A549 (cell line): ENCODE measurements around the gene TMEM163. TPM values are rescaled to one million over a fixed set of nuclear protein-coding genes. Genes with fewer than 3 reads are reported as not detected.

Experiments used
- ATAC-seq, 2 experiments: fragments of 200-7000 bp in 1 of 2; fragments of >200 bp in 1 of 2; cut with Nextera tagmentation in 1 of 2; cut with Tn5 transposase in 1 of 2; 3 replicates each; pipeline versions ENCODE4 v1.8.0 to v1.9.1; 2018 to 2020; ENCODE audit warnings: mild to moderate bottlenecking in 1 of 2, moderate library complexity in 1 of 2
- CTCF ChIA-PET: fragments of 300-600 bp; sonication (Branson Sonifier 250); formaldehyde crosslinking; extraction: SDS; loops from one replicate; lab custom pipeline; 2021; ENCODE audit warnings: antibody characterized with exemption, inconsistent platforms; lab: Yijun Ruan, JAX
- POLR2A ChIA-PET: fragments of 350-600 bp; formaldehyde crosslinking; extraction: SDS; loops from one replicate; lab custom pipeline; 2021; ENCODE audit warnings: antibody characterized with exemption, inconsistent platforms; lab: Yijun Ruan, JAX
- DNase-seq, 2 experiments: peaks; one replicate each; pipeline versions ENCODE4 v3.0.0 to v3.0.0-alpha.2; 2011 to 2016; ENCODE audit warnings: low read depth in 1 of 2, low spot score in 1 of 2
- FAIRE-seq: peaks from 2 replicates; lab custom pipeline; 2011; peaks lifted over from hg19 to GRCh38; lab: Jason Lieb, UNC
- H3K27ac ChIP-seq, 2 experiments: fragments of >200 bp; sonication (Bioruptor Twin); formaldehyde crosslinking; 3 replicates each; pipeline ENCODE4 v1.5.1; 2016 to 2017
- H3K4me1 ChIP-seq: fragments of >200 bp; sonication (Bioruptor Twin); formaldehyde crosslinking; 3 replicates; pipeline ENCODE4 v1.6.1; 2016
- H3K4me2 ChIP-seq: fragments of >200 bp; sonication (Bioruptor Twin); formaldehyde crosslinking; 3 replicates; pipeline ENCODE4 v1.6.1; 2016
- H3K4me3 ChIP-seq: fragments of >200 bp; sonication (Bioruptor Twin); formaldehyde crosslinking; 3 replicates; pipeline ENCODE4 v1.5.1; 2016
- H3K9me3 ChIP-seq: fragments of >200 bp; sonication (Bioruptor Twin); formaldehyde crosslinking; 3 replicates; pipeline ENCODE4 v1.6.1; 2016
- CBX8 ChIP-seq: fragments of 200-600 bp; sonication (generic); IDR thresholded peaks from 2 replicates; pipeline ENCODE4 v1.6.1; 2016
- CHD2 ChIP-seq: fragments of 150-350 bp; IDR thresholded peaks from 2 replicates; pipeline ENCODE4 v1.6.1; 2014; ENCODE audit warnings: low read length; ENCODE audit not compliant: partially characterized antibody
- EHF ChIP-seq: fragments of 250-450 bp; sonication (Bioruptor Pico); IDR thresholded peaks from 2 replicates; pipeline ENCODE4 v1.5.0; 2020; ENCODE audit warnings: mild to moderate bottlenecking
- EHMT2 ChIP-seq: fragments of 200-600 bp; sonication (generic); IDR thresholded peaks from 2 replicates; pipeline ENCODE4 v1.6.1; 2016; ENCODE audit warnings: antibody characterized with exemption, low read depth, mild to moderate bottlenecking, moderate library complexity
- ELK1 ChIP-seq: fragments of 150-350 bp; IDR thresholded peaks from 2 replicates; pipeline ENCODE4 v1.6.1; 2014; ENCODE audit warnings: low read depth, mild to moderate bottlenecking, low read length
- ESRRA ChIP-seq: fragments of 150-350 bp; IDR thresholded peaks from 2 replicates; pipeline ENCODE4 v1.6.1; 2014; ENCODE audit warnings: mild to moderate bottlenecking, low read length, borderline replicate concordance
- FOSB ChIP-seq: fragments of 250-450 bp; sonication (Bioruptor Pico); IDR thresholded peaks from 2 replicates; pipeline ENCODE4 v1.5.0; 2020; ENCODE audit warnings: mild to moderate bottlenecking, moderate library complexity
- HOXA7 ChIP-seq: fragments of 250-450 bp; sonication (Bioruptor Pico); IDR thresholded peaks from 2 replicates; pipeline ENCODE4 v1.5.0; 2020; ENCODE audit warnings: mild to moderate bottlenecking, moderate library complexity
- HOXB13 ChIP-seq: fragments of 250-450 bp; sonication (Bioruptor Pico); IDR thresholded peaks from 2 replicates; pipeline ENCODE4 v1.5.0; 2020; ENCODE audit warnings: low read depth, mild to moderate bottlenecking, moderate library complexity
- JUNB ChIP-seq: fragments of >200 bp; sonication (Bioruptor Twin); formaldehyde crosslinking; IDR thresholded peaks from 2 replicates; pipeline ENCODE4 v1.6.1; 2016
- KDM1A ChIP-seq: fragments of 200-600 bp; sonication (generic); IDR thresholded peaks from 2 replicates; pipeline ENCODE4 v1.6.1; 2016; ENCODE audit warnings: low read depth, mild to moderate bottlenecking
- MAZ ChIP-seq: fragments of 150-350 bp; IDR thresholded peaks from 2 replicates; pipeline ENCODE4 v1.6.1; 2014; ENCODE audit warnings: antibody characterized with exemption, low read depth, low read length, borderline replicate concordance
- MYC ChIP-seq: IDR thresholded peaks from 2 replicates; pipeline ENCODE4 v1.6.1; 2012; ENCODE audit warnings: mild to moderate bottlenecking, inconsistent platforms, low read length, improper control_type of control experiment, borderline replicate concordance
- NR3C1 ChIP-seq: fragments of >200 bp; sonication (Bioruptor Twin); formaldehyde crosslinking; IDR thresholded peaks from 3 replicates; pipeline ENCODE4 v1.6.1; 2017
- PHF8 ChIP-seq: fragments of 200-600 bp; sonication (generic); IDR thresholded peaks from 2 replicates; pipeline ENCODE4 v1.6.1; 2016; ENCODE audit warnings: low read depth, mild to moderate bottlenecking, antibody characterized with exemption, moderate library complexity, borderline replicate concordance
- POLR2A ChIP-seq: IDR thresholded peaks from 2 replicates; pipeline ENCODE4 v1.6.1; 2012; ENCODE audit warnings: mild to moderate bottlenecking, low read length
- RNF2 ChIP-seq: fragments of 200-600 bp; sonication (generic); IDR thresholded peaks from 2 replicates; pipeline ENCODE4 v1.6.1; 2016; ENCODE audit warnings: low read depth, mild to moderate bottlenecking, antibody characterized with exemption, moderate library complexity, borderline replicate concordance
- TFCP2L1 ChIP-seq: fragments of 250-450 bp; sonication (Bioruptor Pico); IDR thresholded peaks from 2 replicates; pipeline ENCODE4 v1.5.0; 2021; ENCODE audit warnings: mild to moderate bottlenecking
- TP53 ChIP-seq: fragments of 250-450 bp; sonication (Bioruptor Pico); IDR thresholded peaks from 2 replicates; pipeline ENCODE4 v1.5.0; 2021; ENCODE audit warnings: mild to moderate bottlenecking, moderate library complexity
- USF2 ChIP-seq: fragments of 450-650 bp; IDR thresholded peaks from 2 replicates; pipeline ENCODE4 v1.6.1; 2014; ENCODE audit warnings: antibody characterized with exemption
- ZC3H11A ChIP-seq: fragments of 450-650 bp; IDR thresholded peaks from 2 replicates; pipeline ENCODE4 v1.6.1; 2014; ENCODE audit warnings: antibody characterized with exemption, mild to moderate bottlenecking
- WGBS: methylation state at CpG from one replicate; pipeline ENCODE4 v1.1.6; 2017; ENCODE audit errors: missing lambda C conversion rate; 5-methylcytosine and 5-hydroxymethylcytosine counted together
- polyA plus RNA-seq, 4 experiments: library from polyadenylated mRNA; depleted of rRNA in 3 of 4; stranded (reverse); fragments of >200 nt; fragmentation: RNase III in 1 of 4; extraction: RNeasy Plus Mini Kit Qiagen cat#74134 plus additional on column Dnase treatment in 1 of 4; gene quantifications; 2 replicates in 3 of 4; 3 replicates in 1 of 4; pipeline ENCODE4 v1.2.3, GENCODE V29; 2011 to 2017
- TF ChIP-seq, protein P1 (sequence below): IDR thresholded peaks from 2 replicates; pipeline ENCODE4 v1.6.1; 2012
- TF ChIP-seq, protein P2 (sequence below): fragments of 250-450 bp; sonication (Bioruptor Pico); IDR thresholded peaks from 2 replicates; pipeline ENCODE4 v1.5.0; 2021; ENCODE audit warnings: mild to moderate bottlenecking, moderate library complexity, borderline replicate concordance
- TF ChIP-seq, protein P3 (sequence below): fragments of 250-450 bp; sonication (Bioruptor Pico); IDR thresholded peaks from 2 replicates; pipeline ENCODE4 v1.5.0; 2020; ENCODE audit warnings: low read depth, mild to moderate bottlenecking, moderate library complexity

Gene TMEM163
- polyA plus RNA-seq, 2 of the 4 experiments (the other 2 are of a cell fraction): not detected

DNA sequence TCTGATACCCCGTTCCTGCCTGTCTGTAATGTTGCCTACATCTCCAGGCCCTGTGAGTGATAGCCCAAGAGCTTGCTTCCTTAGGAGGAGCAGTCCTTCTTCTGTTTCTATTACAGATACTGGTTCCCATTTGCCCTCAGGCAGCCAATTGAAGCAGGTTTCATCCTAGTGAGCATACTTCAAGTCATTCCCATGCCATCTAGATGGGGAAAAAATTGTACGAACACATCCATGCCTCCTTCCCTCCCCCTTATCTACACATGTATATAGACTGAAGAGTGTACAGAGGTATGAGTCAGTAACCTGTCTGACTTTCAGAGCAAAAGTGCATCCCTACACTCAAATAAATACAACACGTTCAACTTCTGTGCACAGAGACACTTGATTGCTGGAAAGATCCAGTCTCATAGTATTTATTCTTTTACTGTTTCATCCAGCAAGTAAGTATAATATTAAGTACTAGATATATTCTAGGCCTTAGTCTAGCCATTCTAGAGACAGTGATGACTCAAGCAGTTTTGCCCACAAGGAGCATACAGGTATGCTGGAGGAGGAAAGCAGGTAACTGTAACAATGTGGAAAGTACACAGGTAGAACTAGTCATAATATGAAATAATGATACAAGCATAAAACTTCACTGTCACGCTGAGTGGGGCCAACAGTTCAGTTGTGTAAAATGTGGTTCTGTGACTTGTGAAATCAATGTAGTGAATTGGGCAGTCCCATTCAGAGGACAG lies 311.5 kb downstream of the TMEM163 start:
- POLR2A ChIA-PET: no interaction called here
- H3K27ac ChIP-seq: no peak overlapping the region
- no peak overlapping the region for H3K4me2 ChIP-seq
- 90% methylated on average over 4 of the region's 4 CpGs for WGBS
- FAIRE-seq: no peak
- ATAC-seq: no peak
- TF ChIP-seq USF2 (no peak), ZC3H11A (no peak), TFCP2L1 (CRISPR knock-in tag) (no peak), JUNB (no peak), MAZ (no peak), RNF2 (no peak), KDM1A (no peak)
- TF ChIP-seq, protein P1, sequence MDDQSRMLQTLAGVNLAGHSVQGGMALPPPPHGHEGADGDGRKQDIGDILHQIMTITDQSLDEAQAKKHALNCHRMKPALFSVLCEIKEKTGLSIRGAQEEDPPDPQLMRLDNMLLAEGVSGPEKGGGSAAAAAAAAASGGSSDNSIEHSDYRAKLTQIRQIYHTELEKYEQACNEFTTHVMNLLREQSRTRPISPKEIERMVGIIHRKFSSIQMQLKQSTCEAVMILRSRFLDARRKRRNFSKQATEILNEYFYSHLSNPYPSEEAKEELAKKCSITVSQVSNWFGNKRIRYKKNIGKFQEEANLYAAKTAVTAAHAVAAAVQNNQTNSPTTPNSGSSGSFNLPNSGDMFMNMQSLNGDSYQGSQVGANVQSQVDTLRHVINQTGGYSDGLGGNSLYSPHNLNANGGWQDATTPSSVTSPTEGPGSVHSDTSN: no peak
- TF ChIP-seq, protein P2, sequence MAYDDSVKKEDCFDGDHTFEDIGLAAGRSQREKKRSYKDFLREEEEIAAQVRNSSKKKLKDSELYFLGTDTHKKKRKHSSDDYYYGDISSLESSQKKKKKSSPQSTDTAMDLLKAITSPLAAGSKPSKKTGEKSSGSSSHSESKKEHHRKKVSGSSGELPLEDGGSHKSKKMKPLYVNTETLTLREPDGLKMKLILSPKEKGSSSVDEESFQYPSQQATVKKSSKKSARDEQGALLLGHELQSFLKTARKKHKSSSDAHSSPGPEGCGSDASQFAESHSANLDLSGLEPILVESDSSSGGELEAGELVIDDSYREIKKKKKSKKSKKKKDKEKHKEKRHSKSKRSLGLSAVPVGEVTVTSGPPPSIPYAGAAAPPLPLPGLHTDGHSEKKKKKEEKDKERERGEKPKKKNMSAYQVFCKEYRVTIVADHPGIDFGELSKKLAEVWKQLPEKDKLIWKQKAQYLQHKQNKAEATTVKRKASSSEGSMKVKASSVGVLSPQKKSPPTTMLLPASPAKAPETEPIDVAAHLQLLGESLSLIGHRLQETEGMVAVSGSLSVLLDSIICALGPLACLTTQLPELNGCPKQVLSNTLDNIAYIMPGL (CRISPR knock-in tag): no peak
- peaks cover 7% of the 10 kb centered on the region; the same call in 1 of the 3 replicates for H3K4me1 ChIP-seq
- H3K9me3 ChIP-seq: no peaks in the 10 kb centered on the region
- CTCF ChIA-PET: no interaction called here
- no peak overlapping the region for H3K4me3 ChIP-seq
- DNase-seq: no peak

DNA sequence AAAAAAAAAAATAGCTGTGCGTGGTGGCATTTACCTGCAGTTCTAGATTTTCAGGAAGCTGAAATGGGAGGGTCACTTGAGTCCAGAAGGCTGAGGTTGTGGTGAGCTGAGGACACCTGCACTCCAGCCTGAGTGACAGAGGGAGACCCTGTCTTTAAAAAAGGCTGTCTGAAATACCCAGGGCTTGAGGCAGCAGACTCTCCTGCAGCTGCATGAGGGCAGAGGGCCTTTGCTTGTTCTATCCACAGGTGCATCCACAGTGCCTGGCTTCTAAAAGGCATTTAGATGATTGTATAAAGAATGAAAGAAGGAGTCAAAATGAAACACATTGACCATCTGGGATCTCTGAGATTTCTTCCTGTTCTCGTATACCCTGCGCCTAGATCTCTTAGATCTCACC lies 312.1 kb downstream of the TMEM163 start:
- ATAC-seq (no peak), DNase-seq (no peak), FAIRE-seq (no peak)
- CTCF ChIA-PET: interaction anchor here (0.5 to 0.9 kb wide), 2 partner anchors 43 to 64 kb away, joined by 3 to 4 read pairs; no protein-coding TSS in a partner anchor
- no peak overlapping the region for H3K4me3 ChIP-seq
- no peak overlapping the region for H3K4me2 ChIP-seq
- no peak overlapping the region for H3K27ac ChIP-seq
- peaks cover 11% of the 10 kb centered on the region; the same call in 1 of the 3 replicates for H3K4me1 ChIP-seq
- POLR2A ChIA-PET: no interaction called here
- H3K9me3 ChIP-seq: no peaks in the 10 kb centered on the region
- WGBS: 98% methylated on average over 3 of the region's 3 CpGs
- no peak for TF ChIP-seq FOSB (CRISPR knock-in tag)
- TF ChIP-seq RNF2: no peak
- no peak for TF ChIP-seq MAZ
- TF ChIP-seq CHD2: no peak
- no peak for TF ChIP-seq TP53 (CRISPR knock-in tag)
- TF ChIP-seq, all 56 proteins: peak for 0

- Histone ChIP-seq H3K4me1 (peaks cover 11% of the 10 kb centered on the region; the same call in 1 of the 3 replicates), H3K9me3 (no peaks in the 10 kb centered on the region), H3K4me3 (no peak overlapping the region), H3K4me2 (no peak overlapping the region), H3K27ac (no peak overlapping the region)
- FAIRE-seq (no peak), DNase-seq (no peak), ATAC-seq (no peak)
- WGBS: 93% methylated on average over 5 of the region's 5 CpGs
- POLR2A ChIA-PET: no interaction called here
- CTCF ChIA-PET: interaction anchor here (0.5 to 0.9 kb wide), 2 partner anchors 44 to 64 kb away, joined by 3 to 4 read pairs; no protein-coding TSS in a partner anchor
- TF ChIP-seq EHMT2 (no peak), HOXA7 (no peak), MYC (no peak), ELK1 (no peak), EHF (CRISPR knock-in tag) (no peak), ZC3H11A (no peak), POLR2A (no peak), ESRRA (no peak), PHF8 (no peak), NR3C1 (no peak), HOXB13 (CRISPR knock-in tag) (no peak), CBX8 (no peak)
- TF ChIP-seq, protein P3, sequence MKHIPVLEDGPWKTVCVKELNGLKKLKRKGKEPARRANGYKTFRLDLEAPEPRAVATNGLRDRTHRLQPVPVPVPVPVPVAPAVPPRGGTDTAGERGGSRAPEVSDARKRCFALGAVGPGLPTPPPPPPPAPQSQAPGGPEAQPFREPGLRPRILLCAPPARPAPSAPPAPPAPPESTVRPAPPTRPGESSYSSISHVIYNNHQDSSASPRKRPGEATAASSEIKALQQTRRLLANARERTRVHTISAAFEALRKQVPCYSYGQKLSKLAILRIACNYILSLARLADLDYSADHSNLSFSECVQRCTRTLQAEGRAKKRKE (CRISPR knock-in tag): no peak
Measured at GRCh38 chr2:134406311-134406710, 312.5 kb downstream of the TMEM163 start.
